Activated naive CD4-positive, alpha-beta T cell (primary cell): Measurements from ENCODE around the gene OR1E2.
"Not testable (repeated sequence)": the region's sequence is repeated elsewhere in the genome, so short reads cannot be mapped to it uniquely, and the experiment has no call there.

Experiments used
- DNase-seq, 4 experiments: peaks; one replicate each; lab custom pipeline; 2025; lab: John Stamatoyannopoulos, UW

OR1E2 gene

DNA sequence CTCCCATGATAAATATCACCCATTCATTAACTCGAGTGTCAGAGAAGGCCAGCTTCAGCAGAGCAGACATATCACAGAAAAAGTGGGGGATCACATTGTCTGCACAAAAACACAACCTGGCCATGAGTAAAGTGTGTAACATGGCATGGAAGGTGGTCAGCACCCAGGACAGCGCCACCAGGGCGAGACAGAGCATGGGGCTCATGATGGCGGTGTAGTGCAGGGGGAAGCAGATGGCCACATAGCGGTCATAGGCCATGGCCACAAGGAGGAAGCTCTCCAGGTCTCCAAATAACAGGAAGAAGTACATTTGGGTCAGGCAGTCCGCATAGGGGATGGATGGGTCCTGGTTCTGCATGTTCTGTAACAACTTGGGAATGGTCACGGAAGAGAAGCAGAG lies 35.8 kb downstream of the OR1E2 start:
- DNase-seq = not testable (repeated sequence)

DNA sequence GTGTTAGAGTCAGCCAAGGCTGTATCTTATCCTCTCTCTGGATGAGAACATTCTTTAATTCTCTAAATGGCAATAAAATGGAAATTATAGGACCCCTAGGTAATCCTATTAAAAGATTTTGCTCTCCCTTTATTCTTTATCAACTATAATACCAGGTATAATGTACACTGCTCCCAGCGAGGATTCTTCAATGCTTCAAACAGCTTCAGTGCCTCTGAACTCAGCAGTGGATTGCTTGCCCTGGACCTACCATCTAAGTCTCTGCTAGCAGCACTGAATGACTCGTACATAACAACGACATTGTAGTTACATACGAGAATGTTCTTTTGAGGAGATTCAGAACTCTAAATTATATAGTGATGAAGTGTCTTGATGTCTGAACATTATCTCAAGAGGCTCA lies 43.9 kb downstream of the OR1E2 start:
- no peak for DNase-seq

DNA sequence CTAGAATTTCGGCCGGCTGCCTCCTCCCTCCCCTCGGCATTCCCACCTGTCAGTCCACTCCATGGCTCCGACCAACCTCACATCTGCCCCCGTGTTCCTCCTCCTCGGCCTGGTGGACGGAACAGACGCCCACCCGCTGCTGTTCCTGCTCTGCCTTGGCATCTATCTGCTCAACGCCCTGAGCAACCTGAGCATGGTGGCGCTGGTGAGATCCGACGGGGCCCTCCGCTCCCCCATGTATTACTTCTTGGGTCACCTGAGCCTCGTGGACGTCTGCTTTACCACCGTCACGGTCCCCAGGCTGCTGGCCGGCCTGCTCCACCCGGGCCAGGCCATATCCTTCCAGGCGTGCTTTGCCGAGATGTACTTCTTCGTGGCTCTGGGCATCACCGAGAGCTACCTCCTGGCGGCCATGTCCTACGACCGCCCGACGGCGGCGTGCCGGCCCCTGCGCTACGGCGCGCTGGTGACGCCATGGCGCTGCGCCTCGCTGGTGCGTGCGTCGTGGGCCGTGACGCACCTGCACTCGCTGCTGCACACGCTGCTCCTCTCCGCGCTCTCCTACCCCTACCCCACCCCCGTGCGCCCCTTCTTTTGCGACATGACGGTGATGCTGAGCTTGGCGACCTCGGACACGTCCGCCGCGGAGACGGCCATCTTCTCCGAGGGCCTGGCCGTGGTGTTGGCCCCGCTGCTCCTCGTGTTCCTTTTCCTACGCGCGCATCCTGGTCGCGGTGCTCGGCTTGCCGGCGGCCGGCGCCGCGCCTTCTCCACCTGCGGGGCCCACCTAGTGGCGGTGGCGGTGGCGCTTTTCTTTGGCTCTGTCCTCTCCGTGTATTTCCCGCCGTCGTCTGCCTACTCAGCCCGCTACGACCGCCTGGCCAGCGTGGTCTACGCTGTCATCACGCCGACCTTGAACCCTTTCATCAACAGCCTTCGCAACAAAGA lies 47.5 kb downstream of the OR1E2 start, which contains the start of gene OR3A2:
Gene OR3A2, minus strand, starts transcription at position 440 of the 948 bp plus-strand sequence.
- no peak for DNase-seq
